Putamen (tissue), 1 donor: ENCODE measurements around the gene PRPS2.

ENCODE experiments used
- DNase-seq: peaks from one replicate; pipeline ENCODE4 v3.0.0-alpha.2; 2016; ENCODE audit warnings: low spot score

Gene PRPS2

DNA sequence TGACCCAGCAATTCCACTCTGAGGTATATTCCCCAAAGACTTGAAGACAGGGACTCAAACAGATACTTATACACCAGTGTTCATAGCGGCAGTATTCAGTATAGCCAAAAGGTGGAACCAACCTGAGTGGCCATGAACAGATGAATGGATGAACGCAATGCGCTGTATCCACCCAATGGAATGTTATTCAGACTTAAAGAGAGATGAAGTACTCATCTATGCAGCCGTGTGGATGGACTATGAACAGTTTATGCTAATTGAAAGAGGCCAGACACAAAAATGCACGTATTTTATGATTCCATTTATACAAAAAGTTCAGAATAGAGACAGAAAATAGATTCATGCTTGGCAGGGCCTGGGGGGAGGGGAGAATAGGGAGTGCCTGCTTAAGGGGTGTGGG, 26.3 kb downstream of the PRPS2 start:
- no peak for DNase-seq

DNA sequence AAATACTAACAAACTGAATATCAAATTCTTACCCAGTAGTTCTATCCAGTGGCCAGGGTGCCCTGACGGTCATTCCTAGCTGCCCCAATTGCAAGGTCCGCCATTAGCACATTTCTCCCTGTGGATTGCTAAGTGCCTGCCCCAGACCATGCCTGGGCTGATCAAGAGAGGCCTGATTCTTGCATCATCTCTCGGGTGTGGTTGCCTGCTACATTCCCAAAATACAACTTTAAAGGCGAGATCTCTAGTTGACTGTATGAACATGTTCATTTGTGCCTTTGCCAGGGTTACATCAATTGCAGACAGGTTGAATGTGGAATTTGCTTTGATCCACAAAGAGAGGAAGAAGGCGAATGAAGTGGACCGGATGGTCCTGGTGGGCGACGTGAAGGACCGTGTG, 28.0 kb downstream of the PRPS2 start:
- no peak for DNase-seq

DNA sequence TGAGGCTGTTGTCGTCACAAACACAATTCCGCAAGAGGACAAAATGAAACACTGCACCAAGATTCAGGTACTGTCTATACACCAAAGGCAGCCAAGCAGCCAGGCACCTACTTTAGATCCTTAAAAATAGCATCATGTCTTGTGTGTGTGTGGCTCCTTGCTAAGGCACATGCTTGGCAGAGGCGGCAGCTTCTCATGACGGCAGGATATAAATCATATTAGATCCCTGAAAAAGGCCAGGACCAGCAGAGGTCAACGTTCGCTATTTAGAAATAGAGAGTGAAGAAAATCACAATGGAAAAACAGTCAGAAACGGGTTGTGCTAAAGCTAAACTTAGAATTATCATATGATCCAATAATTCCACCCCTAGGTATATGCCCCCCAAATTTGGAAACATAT, 29.5 kb downstream of the PRPS2 start:
- DNase-seq: no peak

- no peak for DNase-seq
Measured at GRCh38 chrX:12824944-12825343, 33.7 kb downstream of the PRPS2 start.

- no peak for DNase-seq
Measured at GRCh38 chrX:12825801-12826200, 34.6 kb downstream of the PRPS2 start.

DNA sequence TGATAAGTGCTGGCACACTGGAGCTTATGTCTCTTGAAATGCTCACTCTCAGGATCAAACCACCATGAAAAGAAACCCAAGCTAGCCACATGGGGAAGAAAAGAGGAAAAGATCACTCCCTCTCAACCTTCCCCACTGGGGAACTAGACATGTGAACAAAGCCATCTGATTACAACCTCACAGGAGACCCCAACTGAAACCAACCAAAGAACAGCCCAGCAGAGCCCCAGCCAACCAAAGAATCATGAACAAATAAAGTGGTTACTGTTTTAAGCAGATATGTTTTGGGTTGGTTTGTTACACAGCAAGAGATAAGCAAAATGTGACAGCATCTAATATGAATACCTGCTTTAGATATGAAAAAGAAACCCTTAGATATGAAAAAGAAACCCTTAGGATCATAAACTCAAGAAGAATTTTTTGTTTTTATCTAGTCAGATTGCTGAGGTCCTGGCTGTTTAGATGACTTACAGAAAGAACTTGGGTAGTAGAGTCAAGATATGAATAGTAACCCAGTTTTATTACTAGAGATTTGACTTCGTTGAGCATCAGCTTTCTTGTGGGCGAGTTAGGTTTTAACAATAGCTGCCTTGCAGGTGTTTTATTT, 52.0 kb downstream of the PRPS2 start:
- no peak for DNase-seq

DNA sequence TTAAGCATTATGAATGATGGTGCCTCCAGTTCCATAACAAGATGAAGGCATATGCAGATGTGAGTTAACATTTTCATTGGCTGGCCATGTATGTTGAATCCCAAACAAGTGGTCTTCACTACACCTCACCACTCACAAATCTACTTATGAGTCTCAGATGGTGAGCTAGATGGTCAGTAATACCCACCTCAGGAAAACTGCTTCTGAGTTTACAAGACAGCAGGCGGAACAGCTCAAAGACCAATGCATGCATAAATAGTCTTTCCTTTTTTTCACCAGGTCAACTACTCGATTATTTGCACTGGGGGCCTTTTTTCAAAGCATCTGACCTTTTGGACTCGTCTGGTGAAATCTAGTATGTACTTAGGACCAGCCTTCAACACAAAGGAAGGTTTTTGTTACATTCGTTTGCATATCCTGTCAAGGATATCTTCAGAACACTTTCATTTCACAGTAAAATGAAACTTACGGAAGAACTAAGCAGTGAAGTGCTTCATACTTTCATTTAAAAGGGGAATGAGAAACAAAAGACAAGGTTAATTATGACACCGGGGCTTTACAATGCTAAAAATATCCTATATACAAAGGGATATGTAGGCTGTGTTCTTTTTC, 52.6 kb downstream of the PRPS2 start:
- no peak for DNase-seq

DNA sequence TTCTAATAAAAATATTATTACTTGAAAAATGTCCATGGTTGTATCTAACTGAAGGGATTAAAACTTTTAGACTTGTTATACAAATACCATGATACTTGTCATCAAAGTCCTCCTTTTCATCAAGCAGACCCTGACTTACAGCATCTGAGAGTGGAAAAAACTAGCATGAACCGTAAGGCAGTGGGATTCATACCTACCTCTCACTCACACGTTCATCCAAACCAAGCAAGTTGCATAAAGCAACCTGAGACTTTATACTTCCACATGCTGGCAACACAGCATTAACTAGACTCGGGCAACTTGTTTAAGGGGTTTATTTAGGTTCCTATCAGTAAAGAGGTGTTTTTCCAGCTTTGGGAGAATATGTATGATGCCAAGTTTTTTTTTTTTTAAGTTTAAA, 53.1 kb downstream of the PRPS2 start:
- DNase-seq: no peak

DNA sequence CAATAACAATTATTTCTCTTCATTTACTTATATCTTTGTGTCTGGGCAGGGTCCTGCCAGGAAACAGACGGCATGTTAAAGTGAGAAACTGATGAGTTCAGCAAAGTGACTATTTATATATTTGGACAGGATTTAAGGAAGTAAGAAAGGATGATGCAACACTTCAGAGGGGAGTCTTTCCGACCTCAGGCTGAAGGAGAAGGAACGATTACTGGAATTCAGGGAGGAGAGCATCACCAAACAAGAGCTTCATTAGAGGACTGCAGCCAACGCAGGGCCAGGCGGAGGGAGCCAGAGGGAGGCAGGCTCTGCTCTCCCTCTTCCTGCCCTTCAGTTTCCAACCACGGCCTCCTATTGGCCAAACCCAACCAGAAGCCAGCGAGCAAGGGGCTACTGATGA, 74.1 kb downstream of the PRPS2 start:
- DNase-seq: no peak

- no peak for DNase-seq
Measured at GRCh38 chrX:12866451-12867377, 75.5 kb downstream of the PRPS2 start, which contains the start of gene TLR7. Gene TLR7 (plus strand): TSS chrX:12867072. CDS start chrX:12867579, 507 bp downstream.

DNA sequence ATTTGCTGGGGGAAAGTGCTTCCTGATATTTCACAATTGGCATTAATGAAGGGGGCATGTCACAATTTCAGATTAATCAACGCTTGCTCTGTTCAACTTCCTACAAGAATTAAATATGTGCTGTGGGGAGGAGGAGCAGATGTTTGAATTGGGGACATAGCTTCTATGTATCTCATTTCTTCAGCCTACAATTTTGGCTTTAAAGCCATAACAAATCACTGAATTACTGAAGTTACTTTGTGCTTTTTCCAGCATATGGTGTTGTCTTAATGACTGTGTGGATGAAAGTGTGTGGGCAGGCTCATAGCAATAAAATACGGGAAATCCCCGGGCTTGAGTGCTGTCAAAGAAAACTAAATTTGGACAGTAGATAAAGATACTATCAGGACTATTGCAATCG, 76.5 kb downstream of the PRPS2 start:
- no peak for DNase-seq

DNA sequence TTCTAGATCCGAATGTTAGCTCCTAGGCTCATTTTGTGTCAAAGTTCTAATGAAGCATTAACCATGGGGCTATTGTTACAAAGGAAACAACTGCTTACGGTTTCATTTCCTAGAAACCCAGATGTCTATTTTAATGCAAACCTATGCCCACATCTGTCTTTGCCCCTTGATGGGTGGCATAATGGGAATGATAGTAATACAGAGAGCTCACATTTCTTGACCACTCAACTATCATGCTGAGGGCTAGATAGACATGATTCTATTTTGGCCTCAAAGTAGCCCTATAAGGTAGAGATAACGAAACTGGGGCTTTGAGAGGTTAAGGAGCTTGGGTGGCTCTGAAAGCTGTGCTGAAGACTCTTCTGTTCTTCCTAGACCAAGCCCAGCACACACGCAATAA, 77.5 kb downstream of the PRPS2 start:
- no peak for DNase-seq

DNA sequence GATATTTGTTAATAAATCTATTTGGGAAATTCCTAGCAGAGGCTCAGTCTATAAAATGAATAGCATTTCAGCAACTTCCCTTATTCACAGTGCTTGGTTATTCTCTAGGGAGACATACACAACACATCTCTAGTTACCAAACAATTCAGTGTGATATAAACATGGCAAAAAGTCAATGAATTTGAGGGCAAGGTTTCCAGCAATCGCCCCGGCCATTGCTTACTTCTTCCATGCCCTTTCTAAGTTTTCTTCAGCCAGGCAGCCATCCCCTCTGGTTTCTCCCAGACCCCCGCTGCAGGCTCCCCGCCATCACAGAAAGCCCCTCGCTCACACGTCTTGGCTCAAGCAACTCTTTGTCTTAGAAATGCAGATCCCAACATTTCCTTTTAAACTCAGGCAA, 80.0 kb downstream of the PRPS2 start:
- DNase-seq: no peak

DNA sequence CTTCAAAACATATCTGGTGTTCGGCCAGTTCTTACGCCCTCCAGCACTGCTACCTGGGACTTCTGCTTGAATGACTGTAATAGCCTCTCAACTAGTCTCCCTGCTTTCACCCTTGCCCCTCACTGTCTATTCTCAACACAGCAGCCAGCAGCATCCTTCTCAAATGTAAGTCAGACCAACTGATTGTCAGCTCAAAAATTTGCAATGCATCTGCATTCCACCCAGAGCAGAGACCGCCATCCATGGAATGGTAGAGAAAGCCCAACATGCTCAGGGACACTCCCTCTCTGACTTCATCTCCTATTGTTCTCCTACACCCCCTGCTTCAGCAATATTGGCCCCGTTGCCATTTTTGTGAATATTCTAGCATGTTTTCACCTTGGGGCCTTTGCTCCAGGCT, 81.5 kb downstream of the PRPS2 start:
- DNase-seq: no peak
